GM10847 (cell line): Measurements from ENCODE around the gene TIMM13.

Experiments used
- POLR2A ChIP-seq: IDR thresholded peaks from 2 replicates; pipeline ENCODE4 v1.6.1; 2011; ENCODE audit not compliant: insufficient read length; ENCODE audit errors: extremely low read depth

TIMM13 gene

GRCh38 chr19:2427429-2428320 lies at the start of gene TIMM13:
Gene TIMM13, minus strand, starts transcription at chr19:2427586. Its CDS starts 53 bp downstream, at chr19:2427533.
- TF ChIP-seq POLR2A: peak; percentile 52

GRCh38 chr19:2476451-2477140 lies 49.2 kb upstream of the TIMM13 start:
- no peak for TF ChIP-seq POLR2A

DNA sequence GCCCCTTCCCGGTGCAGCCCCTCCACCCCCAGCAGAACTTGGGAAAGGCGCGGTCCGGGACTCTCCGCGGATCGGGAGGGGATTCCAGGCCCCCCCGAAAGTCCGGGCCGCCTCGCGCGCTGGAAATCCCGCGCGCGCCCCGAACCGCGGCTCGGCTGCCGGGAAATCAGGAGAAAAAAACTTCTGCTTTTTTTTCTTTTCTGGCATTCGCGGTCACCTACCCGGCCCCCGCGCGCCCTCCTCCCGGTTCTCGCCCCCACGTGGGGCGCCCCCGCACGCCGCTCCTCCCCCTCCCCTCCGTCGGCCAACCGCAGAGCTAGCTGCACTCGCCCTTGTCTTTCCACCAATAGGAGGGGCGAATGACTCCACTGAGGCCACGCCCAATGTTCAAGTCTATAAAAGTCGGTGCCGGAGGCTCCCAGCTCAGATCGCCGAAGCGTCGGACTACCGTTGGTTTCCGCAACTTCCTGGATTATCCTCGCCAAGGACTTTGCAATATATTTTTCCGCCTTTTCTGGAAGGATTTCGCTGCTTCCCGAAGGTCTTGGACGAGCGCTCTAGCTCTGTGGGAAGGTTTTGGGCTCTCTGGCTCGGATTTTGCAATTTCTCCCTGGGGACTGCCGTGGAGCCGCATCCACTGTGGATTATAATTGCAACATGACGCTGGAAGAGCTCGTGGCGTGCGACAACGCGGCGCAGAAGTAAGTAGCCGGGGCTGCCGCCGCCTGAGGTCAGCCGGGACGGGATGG lies 48.5 kb upstream of the TIMM13 start, which contains the start of gene GADD45B:
Gene GADD45B, plus strand, starts transcription at position 426 of the 749 bp plus-strand sequence. Its CDS starts 232 bp downstream, at position 658.
- peak; percentile 100 for TF ChIP-seq POLR2A

GRCh38 chr19:2475018-2475701 lies 47.8 kb upstream of the TIMM13 start:
- TF ChIP-seq POLR2A: no peak

- TF ChIP-seq POLR2A: no peak
These were observed 47.0 kb upstream of the TIMM13 start for GRCh38 chr19:2474232-2475017.

DNA sequence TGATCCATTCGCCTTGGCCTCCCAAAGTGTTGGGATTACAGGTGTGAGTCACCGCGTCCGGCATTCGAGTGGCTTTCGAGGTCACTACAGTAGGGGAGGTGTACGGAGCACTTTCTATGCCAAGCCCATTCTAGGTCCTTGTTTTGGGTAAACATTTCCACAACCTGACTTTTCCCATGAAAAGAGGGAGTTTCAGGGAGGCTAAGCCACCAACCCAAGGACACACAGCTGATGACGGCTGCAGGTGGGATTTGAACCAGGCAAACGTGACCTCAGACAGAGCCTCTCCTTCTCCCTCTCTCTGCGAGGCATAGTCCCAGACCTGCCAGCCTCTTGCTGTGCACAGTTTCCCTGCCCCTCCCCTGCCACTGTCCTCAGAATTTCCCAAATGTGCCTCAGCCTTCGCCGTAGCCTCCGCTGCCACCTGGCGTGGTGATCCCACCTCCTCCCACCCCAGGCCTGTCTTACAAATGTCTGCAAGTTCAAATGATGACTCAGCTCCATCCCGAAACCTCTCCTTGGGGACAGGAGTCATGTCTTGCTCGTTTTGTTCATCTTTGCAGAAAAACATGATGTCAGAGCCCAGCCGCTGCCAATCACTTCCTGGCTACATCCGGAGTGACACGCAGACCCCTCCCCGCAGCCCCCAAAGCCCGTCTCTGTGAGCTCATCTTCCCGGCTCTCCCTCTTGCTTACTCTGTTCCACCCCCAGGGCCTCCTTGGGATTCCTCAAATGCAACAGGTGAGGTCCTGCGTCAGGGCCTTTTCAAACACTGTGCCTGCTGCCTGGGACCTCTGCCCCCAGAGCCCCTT lies 41.9 kb upstream of the TIMM13 start:
- TF ChIP-seq POLR2A: no peak

DNA sequence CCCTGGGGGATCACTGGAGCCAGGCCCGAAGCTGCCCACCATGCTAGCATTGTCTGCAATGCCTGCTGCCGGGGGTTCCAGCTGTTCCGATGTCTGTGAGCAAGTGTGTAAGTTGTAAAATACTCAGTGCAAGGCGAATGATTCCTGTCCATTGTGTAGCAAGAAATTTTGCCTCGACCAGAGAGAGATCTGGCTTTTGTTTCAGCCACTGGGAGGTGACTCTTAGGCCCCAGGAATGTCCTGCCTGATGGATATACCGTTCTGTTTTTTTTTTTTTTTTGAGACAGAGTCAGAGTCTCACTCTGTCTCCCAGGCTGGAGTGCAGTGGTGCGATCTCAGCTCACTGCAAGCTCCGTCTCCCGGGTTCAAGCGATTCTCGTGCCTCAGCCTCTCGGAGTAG lies 41.2 kb upstream of the TIMM13 start:
- no peak for TF ChIP-seq POLR2A

DNA sequence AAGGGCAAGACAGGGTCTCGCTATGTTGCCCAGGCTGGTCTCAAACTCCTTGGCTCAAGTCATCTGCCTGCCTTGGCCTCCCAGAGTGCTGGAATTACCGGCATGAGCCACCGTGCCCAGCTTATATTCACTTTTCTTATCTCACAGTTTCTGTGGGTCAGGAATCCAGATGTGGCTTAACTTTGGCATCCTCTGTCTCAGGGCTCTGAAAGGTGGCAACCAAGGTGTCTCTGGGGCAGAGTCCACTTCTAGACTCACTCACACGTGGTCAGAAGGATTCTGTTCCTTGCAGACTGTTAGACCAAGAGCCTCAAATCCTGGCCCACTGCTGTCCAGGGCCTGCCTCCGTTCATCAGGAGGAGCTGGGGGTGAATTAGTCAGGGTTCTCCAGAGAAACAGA lies 37.0 kb upstream of the TIMM13 start:
- no peak for TF ChIP-seq POLR2A

GRCh38 chr19:2462635-2463421 lies 35.4 kb upstream of the TIMM13 start:
- TF ChIP-seq POLR2A: no peak

- peak; percentile 50 for TF ChIP-seq POLR2A
These were observed 34.6 kb upstream of the TIMM13 start for GRCh38 chr19:2461751-2462634.

GRCh38 chr19:2460245-2460644 lies 32.9 kb upstream of the TIMM13 start:
- TF ChIP-seq POLR2A: no peak

DNA sequence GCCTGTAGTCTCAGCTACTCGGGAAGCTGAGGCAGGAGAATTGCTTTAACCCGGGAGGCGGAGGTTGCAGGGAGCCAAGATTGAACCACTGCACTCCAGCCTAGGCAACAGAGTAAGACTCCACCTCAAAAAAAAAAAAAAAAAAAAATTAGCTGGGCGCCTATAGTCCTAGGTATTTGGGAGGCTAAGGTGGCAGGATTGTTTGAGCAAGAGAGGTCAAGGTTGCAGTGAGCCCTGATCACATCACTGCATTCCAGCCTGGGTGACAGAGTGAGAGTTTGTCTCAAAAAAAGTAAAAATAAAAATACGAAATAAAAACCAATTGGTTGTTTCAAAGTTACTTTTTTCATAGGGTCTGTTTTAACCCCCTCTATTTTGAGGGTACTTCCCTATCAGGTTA lies 30.7 kb upstream of the TIMM13 start:
- no peak for TF ChIP-seq POLR2A
